ENCODE results near the gene UBXN2A.

GRCh38 chr2:24008672-24009366 lies 68.6 kb downstream of the UBXN2A start:
- TF ChIP-seq CTCF (IDR thresholded peaks at IDR 0.05) (no peak), POLR2A (IDR thresholded peaks at IDR 0.05) (no peak)
